GM12872 (cell line): ENCODE results near the gene SORCS2.

Source experiments
- TF ChIP-seq, protein P1 (sequence below): IDR thresholded peaks from 3 replicates; pipeline ENCODE4 v1.5.1; 2011; ENCODE audit warnings: low read depth, mild to moderate bottlenecking, low read length, moderate library complexity; ENCODE audit not compliant: insufficient read depth

SORCS2 gene

DNA sequence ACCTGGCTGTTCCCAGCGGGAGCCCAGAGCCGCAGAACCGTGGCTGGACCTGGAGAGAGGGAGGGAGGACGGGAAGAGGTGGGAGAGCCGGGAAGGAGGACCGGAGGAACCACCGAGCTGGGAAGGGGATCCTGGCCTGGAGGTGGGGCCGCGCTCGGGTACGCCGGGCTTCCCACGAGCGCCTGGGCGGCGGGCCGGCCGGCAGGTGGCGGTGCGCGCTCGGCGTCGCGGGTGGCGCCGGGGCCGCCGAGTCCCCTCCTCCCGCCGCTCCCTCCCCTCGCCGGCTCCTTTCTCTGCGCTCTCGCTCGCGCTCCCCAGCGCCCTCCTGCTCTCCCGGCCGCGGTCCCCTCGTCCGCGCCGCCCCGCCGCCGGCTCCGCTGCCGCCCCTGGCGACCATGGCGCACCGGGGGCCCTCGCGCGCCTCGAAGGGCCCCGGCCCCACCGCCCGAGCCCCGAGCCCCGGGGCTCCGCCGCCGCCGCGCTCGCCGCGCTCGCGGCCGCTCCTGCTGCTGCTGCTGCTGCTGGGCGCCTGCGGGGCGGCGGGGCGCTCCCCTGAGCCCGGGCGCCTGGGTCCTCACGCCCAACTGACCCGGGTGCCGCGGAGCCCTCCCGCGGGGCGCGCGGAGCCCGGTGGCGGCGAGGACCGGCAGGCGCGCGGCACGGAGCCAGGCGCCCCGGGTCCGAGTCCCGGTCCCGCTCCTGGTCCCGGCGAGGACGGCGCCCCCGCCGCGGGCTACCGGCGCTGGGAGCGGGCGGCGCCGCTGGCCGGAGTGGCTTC is at the start of gene SORCS2:
SORCS2 (plus strand) TSS at position 287 of the 778 bp plus-strand sequence.
- TF ChIP-seq, protein P1, sequence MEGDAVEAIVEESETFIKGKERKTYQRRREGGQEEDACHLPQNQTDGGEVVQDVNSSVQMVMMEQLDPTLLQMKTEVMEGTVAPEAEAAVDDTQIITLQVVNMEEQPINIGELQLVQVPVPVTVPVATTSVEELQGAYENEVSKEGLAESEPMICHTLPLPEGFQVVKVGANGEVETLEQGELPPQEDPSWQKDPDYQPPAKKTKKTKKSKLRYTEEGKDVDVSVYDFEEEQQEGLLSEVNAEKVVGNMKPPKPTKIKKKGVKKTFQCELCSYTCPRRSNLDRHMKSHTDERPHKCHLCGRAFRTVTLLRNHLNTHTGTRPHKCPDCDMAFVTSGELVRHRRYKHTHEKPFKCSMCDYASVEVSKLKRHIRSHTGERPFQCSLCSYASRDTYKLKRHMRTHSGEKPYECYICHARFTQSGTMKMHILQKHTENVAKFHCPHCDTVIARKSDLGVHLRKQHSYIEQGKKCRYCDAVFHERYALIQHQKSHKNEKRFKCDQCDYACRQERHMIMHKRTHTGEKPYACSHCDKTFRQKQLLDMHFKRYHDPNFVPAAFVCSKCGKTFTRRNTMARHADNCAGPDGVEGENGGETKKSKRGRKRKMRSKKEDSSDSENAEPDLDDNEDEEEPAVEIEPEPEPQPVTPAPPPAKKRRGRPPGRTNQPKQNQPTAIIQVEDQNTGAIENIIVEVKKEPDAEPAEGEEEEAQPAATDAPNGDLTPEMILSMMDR = peak; percentile 37; the same call in 1 of the 3 replicates

DNA sequence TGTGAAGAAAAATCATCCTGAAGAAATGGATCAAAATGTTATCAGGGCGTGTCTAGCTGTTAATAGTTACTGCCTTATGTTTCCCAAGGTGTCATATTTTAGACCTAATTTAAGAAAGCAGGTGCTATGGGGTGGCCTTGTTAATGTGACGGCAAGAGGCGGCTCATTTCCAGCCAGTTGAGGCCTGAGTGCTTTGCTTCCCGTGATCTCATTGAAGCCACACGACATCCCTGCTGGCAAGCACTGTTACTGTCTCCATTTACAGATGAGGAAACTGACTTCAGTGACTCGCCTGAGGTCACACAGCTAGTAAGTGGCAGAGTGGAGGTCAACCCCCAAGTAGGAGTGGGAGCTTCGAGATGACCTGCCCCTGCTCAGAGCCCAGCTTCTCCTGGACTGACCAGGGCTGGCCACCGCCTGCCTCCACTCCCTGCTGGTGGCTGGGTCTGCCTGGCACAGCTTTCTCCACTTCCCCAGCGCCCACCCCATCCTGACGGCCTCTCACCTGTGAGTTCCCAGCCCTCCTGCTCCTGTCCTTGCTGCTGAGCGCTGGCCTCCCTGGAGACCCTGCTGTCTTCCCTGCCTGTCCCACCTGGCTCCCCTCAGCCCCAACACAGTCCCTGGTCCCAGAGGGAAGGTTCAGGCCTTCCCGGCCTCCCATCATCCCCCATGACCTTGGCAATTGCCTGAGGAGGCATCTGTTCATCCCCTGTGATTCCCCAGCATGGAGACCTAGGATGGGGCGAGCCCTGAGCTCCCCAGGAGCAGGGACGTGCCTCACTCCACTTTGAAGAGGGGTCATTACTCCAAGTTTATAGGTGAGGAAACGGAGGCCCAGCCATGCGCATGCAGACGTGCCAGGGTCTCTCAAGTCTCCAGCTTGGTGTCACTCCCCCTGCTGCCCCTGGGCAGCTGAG is 47.7 kb upstream of the SORCS2 start:
- TF ChIP-seq, protein P1 = no peak

DNA sequence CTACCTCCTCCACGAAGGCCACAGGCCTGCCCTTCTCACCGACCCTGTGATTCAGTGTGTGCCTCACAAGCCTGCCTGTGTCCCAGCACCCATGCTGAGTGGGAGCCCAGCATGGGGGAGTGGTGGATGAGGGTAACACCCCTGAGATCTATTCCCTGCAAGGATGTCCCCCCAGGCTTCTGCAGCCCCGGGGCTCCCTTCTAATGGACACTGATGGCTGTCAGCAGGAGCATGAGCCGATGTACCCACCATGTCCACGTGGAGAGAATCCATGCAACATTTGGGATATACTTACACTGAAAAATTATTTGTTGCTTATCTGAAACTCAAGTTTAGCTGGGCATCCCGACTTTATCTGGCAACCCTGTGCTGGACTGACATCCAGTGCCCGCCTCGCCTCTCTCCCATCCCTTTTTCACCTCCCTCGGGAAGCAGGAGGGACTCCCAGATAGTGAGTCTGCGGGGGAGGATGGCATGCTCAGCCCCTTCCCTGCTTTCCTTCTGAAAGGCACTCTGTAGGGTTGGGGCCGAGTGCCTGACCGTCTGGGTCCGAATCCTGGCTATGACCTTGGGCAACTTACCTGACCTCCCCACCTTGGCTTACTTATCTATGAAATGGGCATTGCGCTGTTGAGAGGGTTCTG is 46.9 kb upstream of the SORCS2 start:
- TF ChIP-seq, protein P1 = no peak

DNA sequence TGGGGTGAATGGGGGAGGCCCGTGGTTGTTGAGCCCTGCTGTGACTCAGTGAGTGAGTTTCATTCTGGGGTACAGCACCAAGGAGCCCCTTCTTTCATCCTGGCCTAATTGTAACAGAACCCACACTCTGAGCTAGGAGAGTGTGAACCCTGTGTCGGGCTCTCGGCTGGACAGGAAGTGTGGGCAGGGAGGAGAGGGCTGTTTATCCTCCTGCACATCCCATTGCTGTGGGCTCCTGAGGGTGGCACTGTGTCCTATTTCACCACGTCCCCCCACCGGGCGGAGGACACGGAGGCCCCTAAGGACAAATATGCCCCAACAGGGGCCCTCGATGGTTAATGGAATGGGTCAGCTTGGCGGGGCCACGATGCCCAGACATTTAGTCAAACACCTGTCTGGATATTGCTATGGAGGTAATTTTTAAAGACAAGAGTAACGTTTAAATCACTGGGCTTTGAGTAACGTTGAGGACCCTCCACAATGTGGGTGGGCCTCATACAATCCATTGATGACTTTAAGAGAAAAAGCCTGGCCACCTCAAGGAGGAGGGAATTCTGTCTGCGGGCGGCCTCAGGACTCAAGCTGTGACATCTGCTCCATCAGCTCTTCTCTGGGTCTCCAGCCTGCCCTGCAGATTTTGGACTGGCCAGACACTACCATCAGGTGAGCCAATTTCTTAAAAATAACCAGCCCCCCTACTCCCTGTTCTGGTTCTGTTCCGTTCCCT is 46.1 kb upstream of the SORCS2 start:
- TF ChIP-seq, protein P1 = no peak

DNA sequence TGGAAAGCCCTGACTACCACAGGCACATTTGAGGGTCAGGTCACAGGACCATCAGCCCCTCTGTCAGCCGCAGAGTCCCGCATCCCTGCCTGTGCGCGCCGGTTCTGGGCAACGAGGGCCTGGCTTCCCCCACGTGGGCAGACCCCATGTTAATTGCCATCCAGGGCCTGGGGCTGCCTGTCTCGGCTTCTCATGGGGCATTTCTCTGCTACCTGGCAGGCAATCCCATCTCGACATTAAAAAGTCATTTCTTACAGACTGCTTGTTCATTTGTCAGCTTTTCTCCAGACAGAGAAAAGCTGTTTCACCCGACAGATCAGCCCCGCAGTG is 45.6 kb upstream of the SORCS2 start:
- TF ChIP-seq, protein P1 = no peak

DNA sequence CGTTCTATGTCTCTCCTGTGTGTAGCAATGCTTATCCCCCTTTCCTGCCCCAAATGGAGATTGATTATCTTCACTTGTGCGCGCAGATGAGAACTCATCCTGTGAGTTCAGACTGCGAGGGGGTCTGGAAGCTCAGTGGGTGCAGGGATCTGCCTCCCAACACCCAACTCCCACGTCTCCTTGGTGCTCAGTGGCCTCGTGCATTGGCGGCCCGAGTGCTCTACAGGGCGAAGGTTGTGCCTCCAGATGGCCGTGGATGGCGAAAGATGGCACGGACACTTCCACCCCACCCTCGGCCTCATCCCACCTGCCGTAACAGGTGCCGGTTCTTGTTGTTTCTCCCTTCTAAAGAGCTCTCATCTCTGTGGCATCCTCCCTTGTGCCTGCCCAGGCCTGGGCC is 45.1 kb upstream of the SORCS2 start:
- TF ChIP-seq, protein P1 = no peak
